Body of pancreas (tissue), 4 donors: ENCODE data around the gene C1R.

Experiments used
- CTCF ChIP-seq, 7 experiments: fragments of 450-650 bp in 4 of 7; fragments of 200-600 bp in 3 of 7; sonication (generic) in 3 of 7; IDR thresholded peaks; one replicate each; pipeline ENCODE4 v1.5.1; 2016 to 2019; ENCODE audit warnings: antibody characterized with exemption in 7 of 7
- POLR2A ChIP-seq, 3 donors: fragments of 450-650 bp; IDR thresholded peaks; one replicate each; pipeline ENCODE4 v1.6.1; 2016; ENCODE audit warnings: antibody characterized with exemption in 3 of 3, mild to moderate bottlenecking in 2 of 3

- TF ChIP-seq POLR2A (IDR thresholded peaks at IDR 0.05) (no peak), CTCF (IDR thresholded peaks at IDR 0.05) (no peak)
Measured at GRCh38 chr12:7091660-7092228, 501 bp downstream of the C1R start.
